HEK293 (cell line): ENCODE data around the gene PHPT1.
"Not testable (repeated sequence)": the region's sequence is repeated elsewhere in the genome, so short reads cannot be mapped to it uniquely, and the experiment has no call there.

Source experiments
- ZBTB49 ChIP-seq: fragments of 450-650 bp; formaldehyde crosslinking; IDR thresholded peaks from 2 replicates; pipeline ENCODE4 v1.5.1; 2016; ENCODE audit warnings: missing biosample characterization, missing genetic modification characterization, low read depth
- ZNF530 ChIP-seq: fragments of 450-650 bp; formaldehyde crosslinking; IDR thresholded peaks from 2 replicates; pipeline ENCODE4 v1.5.1; 2016; ENCODE audit warnings: low read depth, missing biosample characterization, missing genetic modification characterization
- TF ChIP-seq, protein P1 (sequence below): fragments of 450-650 bp; formaldehyde crosslinking; IDR thresholded peaks from 2 replicates; pipeline ENCODE4 v1.5.1; 2016; ENCODE audit warnings: missing biosample characterization, missing genetic modification characterization

GRCh38 chr9:136837856-136838277 lies 11.3 kb upstream of the PHPT1 start:
- TF ChIP-seq, protein P1, sequence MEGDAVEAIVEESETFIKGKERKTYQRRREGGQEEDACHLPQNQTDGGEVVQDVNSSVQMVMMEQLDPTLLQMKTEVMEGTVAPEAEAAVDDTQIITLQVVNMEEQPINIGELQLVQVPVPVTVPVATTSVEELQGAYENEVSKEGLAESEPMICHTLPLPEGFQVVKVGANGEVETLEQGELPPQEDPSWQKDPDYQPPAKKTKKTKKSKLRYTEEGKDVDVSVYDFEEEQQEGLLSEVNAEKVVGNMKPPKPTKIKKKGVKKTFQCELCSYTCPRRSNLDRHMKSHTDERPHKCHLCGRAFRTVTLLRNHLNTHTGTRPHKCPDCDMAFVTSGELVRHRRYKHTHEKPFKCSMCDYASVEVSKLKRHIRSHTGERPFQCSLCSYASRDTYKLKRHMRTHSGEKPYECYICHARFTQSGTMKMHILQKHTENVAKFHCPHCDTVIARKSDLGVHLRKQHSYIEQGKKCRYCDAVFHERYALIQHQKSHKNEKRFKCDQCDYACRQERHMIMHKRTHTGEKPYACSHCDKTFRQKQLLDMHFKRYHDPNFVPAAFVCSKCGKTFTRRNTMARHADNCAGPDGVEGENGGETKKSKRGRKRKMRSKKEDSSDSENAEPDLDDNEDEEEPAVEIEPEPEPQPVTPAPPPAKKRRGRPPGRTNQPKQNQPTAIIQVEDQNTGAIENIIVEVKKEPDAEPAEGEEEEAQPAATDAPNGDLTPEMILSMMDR: not testable (repeated sequence)
- not testable (repeated sequence) for TF ChIP-seq ZNF530, ZBTB49 (tag by site-specific recombination)
